Measurements from ENCODE around the gene EXOSC10. TPM values are rescaled to one million over a fixed set of nuclear protein-coding genes. Genes with fewer than 3 reads are reported as not detected.
A peak's percentile ranks its signal among the peaks of the same experiment; 100 is the strongest.

The EXOSC10 gene
- total and polyA plus RNA-seq, 2 experiments from 2014 or later: 55.5 to 72.9 TPM

DNA sequence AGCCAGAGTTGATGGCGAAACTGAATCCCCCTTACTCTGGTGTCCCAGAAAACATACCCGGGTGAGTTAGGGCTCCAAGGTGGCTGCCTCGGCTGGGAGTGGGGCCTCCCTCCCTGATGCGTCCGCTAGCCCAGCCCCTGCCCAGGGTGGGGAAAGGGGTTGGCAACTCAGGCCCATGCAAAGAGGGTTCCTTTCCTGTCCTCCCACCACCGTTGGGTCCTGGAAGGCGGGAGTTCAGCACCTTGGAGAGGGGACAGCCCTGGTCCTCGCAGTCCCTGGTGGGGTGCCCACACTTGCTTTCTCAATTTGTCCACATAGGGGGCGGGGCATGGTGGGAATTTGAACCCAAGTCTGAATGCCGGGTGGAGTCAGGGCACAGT is 45.9 kb downstream of the EXOSC10 start:
- Histone ChIP-seq H3K36me3 (ENCODE audit: insufficient read depth) (peaks cover 4% of the 10 kb centered on the region; the same call in 1 of the 2 replicates), H3F3A (replicated peaks; ENCODE audit: low read depth) (peaks cover 26% of the 10 kb centered on the region), H3K79me2 (replicated peaks; ENCODE audit: insufficient read depth) (peaks cover 12% of the 10 kb centered on the region), H4K20me1 (replicated peaks; ENCODE audit: insufficient read depth) (peaks cover 3% of the 10 kb centered on the region), H3K27me3 (ENCODE audit: insufficient read depth) (no peaks in the 10 kb centered on the region), H2AFZ (no peak overlapping the region), H3K27ac (ENCODE audit: low read depth) (0 out of 2 replicates have a peak overlapping the region, but pooled peaks have one; percentile 76), H3K4me2 (peak overlapping the region; percentile 67; the same call in 1 of the 2 replicates), H3K4me3 (no peak overlapping the region), H3K9me2 (ENCODE audit: insufficient read depth) (no peaks in the 10 kb centered on the region), H3K4me1 (ENCODE audit: insufficient read depth) (peaks cover 10% of the 10 kb centered on the region)
- H3K36me3 Mint-ChIP-seq (ENCODE audit: low read depth): peaks cover 40% of the 10 kb centered on the region
- peak; percentile 90 for TF ChIP-seq REST (IDR thresholded peaks at IDR 0.05; ENCODE audit: unreplicated experiment)
- no peak for TF ChIP-seq EZH2phosphoT487 (IDR thresholded peaks at IDR 0.05; ENCODE audit: unreplicated experiment)
- no peak for TF ChIP-seq ZNF331 (CRISPR knock-in tag; IDR thresholded peaks at IDR 0.05; ENCODE audit: low read depth)
- no peak for TF ChIP-seq NANOG (IDR thresholded peaks at IDR 0.05; ENCODE audit: borderline replicate concordance)
- TF ChIP-seq STAT1 (IDR thresholded peaks at IDR 0.05; ENCODE audit: unreplicated experiment): no peak
- no peak for TF ChIP-seq CREB1 (CRISPR knock-in tag; IDR thresholded peaks at IDR 0.05; ENCODE audit: low read depth)
- peak; percentile 33; the same call in 1 of the 2 replicates for TF ChIP-seq POLR2AphosphoS5 (IDR thresholded peaks at IDR 0.05; ENCODE audit: low read depth)
- TF ChIP-seq, protein P1, sequence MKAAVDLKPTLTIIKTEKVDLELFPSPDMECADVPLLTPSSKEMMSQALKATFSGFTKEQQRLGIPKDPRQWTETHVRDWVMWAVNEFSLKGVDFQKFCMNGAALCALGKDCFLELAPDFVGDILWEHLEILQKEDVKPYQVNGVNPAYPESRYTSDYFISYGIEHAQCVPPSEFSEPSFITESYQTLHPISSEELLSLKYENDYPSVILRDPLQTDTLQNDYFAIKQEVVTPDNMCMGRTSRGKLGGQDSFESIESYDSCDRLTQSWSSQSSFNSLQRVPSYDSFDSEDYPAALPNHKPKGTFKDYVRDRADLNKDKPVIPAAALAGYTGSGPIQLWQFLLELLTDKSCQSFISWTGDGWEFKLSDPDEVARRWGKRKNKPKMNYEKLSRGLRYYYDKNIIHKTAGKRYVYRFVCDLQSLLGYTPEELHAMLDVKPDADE (IDR thresholded peaks at IDR 0.05): no peak
- no peak for TF ChIP-seq ZNF114 (CRISPR knock-in tag; IDR thresholded peaks at IDR 0.05)
- no peak for TF ChIP-seq EZH2 (IDR thresholded peaks at IDR 0.05; ENCODE audit: low read depth, unreplicated experiment)
- H3K27me3 Mint-ChIP-seq (ENCODE audit: insufficient read depth, low read depth, poor library complexity): peaks cover 22% of the 10 kb centered on the region
- no peak overlapping the region for H3K27ac Mint-ChIP-seq
- peak; percentile 75 for ATAC-seq
- H3K4me3 Mint-ChIP-seq: no peak overlapping the region
- peak; percentile 83 for DNase-seq (ENCODE audit: low spot score)
- H3K9me3 Mint-ChIP-seq: no peaks in the 10 kb centered on the region; the same call in 2 of the 3 replicates
- peaks cover 27% of the 10 kb centered on the region for H3K4me1 Mint-ChIP-seq
